GM12892 (cell line): ENCODE data around the gene SCCPDH.

ENCODE experiments used
- POLR2A ChIP-seq: IDR thresholded peaks from 2 replicates; pipeline ENCODE4 v1.6.1; 2011; ENCODE audit warnings: low read depth, low read length, control low read depth
- POLR2AphosphoS5 ChIP-seq: IDR thresholded peaks from 2 replicates; pipeline ENCODE4 v1.6.1; 2011; ENCODE audit warnings: low read depth, low read length, control low read depth

DNA sequence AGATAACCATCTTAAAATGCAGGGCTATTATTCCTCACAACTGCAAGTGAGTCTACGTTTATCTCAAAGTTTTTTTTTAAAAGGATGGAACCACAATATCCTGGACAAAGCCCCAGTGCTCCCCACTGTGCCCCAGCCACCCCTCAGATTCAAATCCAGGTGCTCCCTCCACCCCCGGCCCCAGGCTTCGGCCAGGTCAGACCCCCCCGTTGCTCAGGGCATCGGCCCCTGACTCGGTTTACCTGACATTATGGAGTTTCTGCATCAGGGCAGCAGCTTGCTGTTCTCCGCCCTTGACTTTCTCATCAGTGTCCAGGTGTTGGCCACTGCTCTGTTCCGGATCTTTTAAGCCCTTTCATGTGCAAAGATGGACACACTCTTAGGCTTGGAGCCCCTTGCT lies 72.9 kb downstream of the SCCPDH start:
- TF ChIP-seq POLR2A (no peak), POLR2AphosphoS5 (no peak)
